CD4-positive, CD25-positive, alpha-beta regulatory T cell (primary cell): ENCODE data around the gene MON1B. TPM values are rescaled to one million over a fixed set of nuclear protein-coding genes. Genes with fewer than 3 reads are reported as not detected.

Source experiments
- ATAC-seq, 2 donors: fragments of 150-1000 bp; cut with Tn5 transposase; one replicate each; pipeline ENCODE4 v1.10.0; 2021; ENCODE audit warnings: low read depth in 2 of 2, moderate number of reproducible peaks in 2 of 2, moderate library complexity in 1 of 2
- DNase-seq, 3 donors: peaks; one replicate each; pipeline versions ENCODE4 v3.0.0 to v3.0.0-alpha.2; 2012 to 2022; ENCODE audit warnings: mixed read lengths in 1 of 3
- H3K27ac ChIP-seq: one replicate; pipeline ENCODE4 v1.7.0; 2013; ENCODE audit warnings: mild to moderate bottlenecking, low read length; ENCODE audit not compliant: insufficient read depth, poor library complexity, severe bottlenecking
- H3K27me3 ChIP-seq: one replicate; pipeline ENCODE4 v1.7.0; 2013; ENCODE audit warnings: low read length; ENCODE audit not compliant: control insufficient read depth, insufficient read depth
- H3K36me3 ChIP-seq: one replicate; pipeline ENCODE4 v1.7.0; 2013; ENCODE audit warnings: mild to moderate bottlenecking, low read length, moderate library complexity; ENCODE audit not compliant: control insufficient read depth, insufficient read depth
- H3K4me1 ChIP-seq: 2 replicates; pipeline ENCODE4 v1.7.0; 2013; ENCODE audit warnings: mild to moderate bottlenecking, low read length; ENCODE audit not compliant: insufficient read depth, control insufficient read depth, poor library complexity, severe bottlenecking
- H3K4me3 ChIP-seq: one replicate; pipeline ENCODE4 v1.7.0; 2013; ENCODE audit warnings: low read depth, mild to moderate bottlenecking, low read length, moderate library complexity
- H3K9me3 ChIP-seq, 2 experiments: 1 replicate in 1 of 2; 2 replicates in 1 of 2; pipeline ENCODE4 v1.7.0; 2013; ENCODE audit warnings: low read length in 2 of 2, mild to moderate bottlenecking in 1 of 2, moderate library complexity in 1 of 2; ENCODE audit not compliant: control insufficient read depth in 2 of 2
- H3K27ac Mint-ChIP-seq, 3 donors: one replicate each; pipeline ENCODE4 v1.8.0; 2020 to 2022; ENCODE audit warnings: mild to moderate bottlenecking in 3 of 3, mixed read lengths in 3 of 3, moderate library complexity in 2 of 3
- H3K27me3 Mint-ChIP-seq: one replicate; pipeline ENCODE4 v1.8.0; 2022; ENCODE audit warnings: mild to moderate bottlenecking, mixed read lengths
- H3K36me3 Mint-ChIP-seq: one replicate; pipeline ENCODE4 v1.8.0; 2020; ENCODE audit warnings: mixed read lengths
- H3K4me1 Mint-ChIP-seq, 4 donors: one replicate each; pipeline ENCODE4 v1.8.0; 2020 to 2022; ENCODE audit warnings: mixed read lengths in 4 of 4, mild to moderate bottlenecking in 1 of 4
- H3K4me3 Mint-ChIP-seq, 4 donors: one replicate each; pipeline ENCODE4 v1.8.0; 2020 to 2022; ENCODE audit warnings: mild to moderate bottlenecking in 4 of 4, mixed read lengths in 4 of 4, moderate library complexity in 3 of 4
- H3K9me3 Mint-ChIP-seq, 7 donors: one replicate each; pipeline ENCODE4 v1.8.0; 2020 to 2022; ENCODE audit warnings: mixed read lengths in 7 of 7, mild to moderate bottlenecking in 3 of 7, moderate library complexity in 2 of 7
- polyA plus RNA-seq, 4 donors: library from polyadenylated mRNA; unstranded; fragments of 300-500 nt; fragmentation: Illumina TruSeq; gene quantifications; one replicate each; pipeline ENCODE4 v1.2.3, GENCODE V29; 2021
- total RNA-seq: library from RNA; stranded (reverse); gene quantifications from one replicate; pipeline ENCODE4 v1.2.3, GENCODE V29; 2022

MON1B gene
- total and polyA plus RNA-seq, 5 donors from 2014 or later, result 40.2 to 75.8 (median 47.1) TPM

DNA sequence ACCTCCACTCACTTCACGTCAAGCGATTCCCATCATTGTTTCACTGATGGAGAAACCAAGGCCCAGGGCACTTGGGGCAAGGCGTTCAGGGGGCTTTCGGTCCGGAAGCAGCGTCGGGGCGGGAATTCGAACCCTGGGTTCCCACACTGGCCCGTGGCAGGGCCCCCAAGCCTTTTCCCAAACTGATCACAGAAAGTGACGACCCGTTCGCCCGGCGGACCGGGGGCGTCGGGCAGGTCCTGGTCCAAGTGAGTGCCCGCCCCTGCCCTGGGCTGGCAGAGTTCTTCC, 856 bp upstream of the MON1B start:
- Mint-ChIP-seq H3K4me3 (peak overlapping the region; percentile 94 to 99 (median 98)), H3K27me3 (peaks cover 21% of the 10 kb centered on the region), H3K9me3 (peaks cover 0 to 2% (median 0%) of the 10 kb centered on the region in 7 donors), H3K4me1 (peaks cover 14 to 51% (median 41%) of the 10 kb centered on the region in 4 donors), H3K27ac (peak overlapping the region; percentile 99 to 100 (median 99)), H3K36me3 (peaks cover 28% of the 10 kb centered on the region)
- peaks cover 14% of the 10 kb centered on the region for H3K36me3 ChIP-seq
- peak overlapping the region; percentile 98 for H3K27ac ChIP-seq
- no peak for ATAC-seq
- peaks cover 2% of the 10 kb centered on the region for H3K27me3 ChIP-seq
- H3K4me3 ChIP-seq, result peak overlapping the region; percentile 98
- no peaks in the 10 kb centered on the region for H3K9me3 ChIP-seq
- no peak for DNase-seq
- H3K4me1 ChIP-seq, result peaks cover 32% of the 10 kb centered on the region

DNA sequence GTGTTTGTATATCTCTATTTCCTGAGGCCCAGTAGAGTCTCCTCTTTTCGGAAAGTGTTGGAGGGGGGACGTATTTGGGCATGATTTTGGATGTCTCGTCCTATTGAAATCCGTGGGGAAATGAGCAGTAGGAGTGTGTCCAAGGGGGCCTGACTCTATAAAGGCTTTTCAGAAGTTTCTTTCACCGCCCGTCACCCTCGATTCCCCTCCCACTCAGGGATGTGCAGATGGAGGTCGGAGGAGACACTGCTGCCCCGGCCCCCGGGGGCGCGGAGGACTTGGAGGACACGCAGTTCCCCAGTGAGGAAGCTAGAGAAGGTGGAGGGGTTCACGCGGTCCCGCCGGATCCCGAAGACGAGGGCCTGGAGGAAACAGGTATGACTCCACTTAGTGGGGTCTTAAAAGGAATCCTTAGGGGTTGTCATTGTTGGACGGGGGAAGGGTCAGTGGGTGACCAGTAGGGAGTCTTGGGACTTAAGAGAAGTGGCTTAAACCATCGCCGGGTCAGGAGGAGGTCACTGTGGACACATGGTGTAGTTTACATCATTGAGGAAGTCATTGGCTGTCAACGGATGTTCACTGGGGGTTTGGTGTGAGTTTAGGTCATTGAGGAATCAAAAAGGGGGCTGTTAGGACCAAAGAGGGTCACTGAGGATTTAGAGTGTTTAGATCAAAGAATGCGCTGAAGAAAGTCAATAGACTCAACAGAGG, 424 bp downstream of the MON1B start:
- Mint-ChIP-seq H3K36me3 (peaks cover 28% of the 10 kb centered on the region), H3K4me3 (peak overlapping the region; percentile 94 to 99 (median 98)), H3K9me3 (no peaks in the 10 kb centered on the region), H3K27ac (peak overlapping the region; percentile 99 to 100 (median 99)), H3K4me1 (peaks cover 14 to 57% (median 41%) of the 10 kb centered on the region in 4 donors), H3K27me3 (peaks cover 13% of the 10 kb centered on the region)
- no peak for ATAC-seq
- Histone ChIP-seq H3K27ac (peak overlapping the region; percentile 98), H3K4me3 (peak overlapping the region; percentile 98), H3K9me3 (no peaks in the 10 kb centered on the region), H3K4me1 (peaks cover 32% of the 10 kb centered on the region), H3K27me3 (no peaks in the 10 kb centered on the region), H3K36me3 (peaks cover 26% of the 10 kb centered on the region)
- DNase-seq, result peak in 2 of 3 donors; percentile 21 to 66

DNA sequence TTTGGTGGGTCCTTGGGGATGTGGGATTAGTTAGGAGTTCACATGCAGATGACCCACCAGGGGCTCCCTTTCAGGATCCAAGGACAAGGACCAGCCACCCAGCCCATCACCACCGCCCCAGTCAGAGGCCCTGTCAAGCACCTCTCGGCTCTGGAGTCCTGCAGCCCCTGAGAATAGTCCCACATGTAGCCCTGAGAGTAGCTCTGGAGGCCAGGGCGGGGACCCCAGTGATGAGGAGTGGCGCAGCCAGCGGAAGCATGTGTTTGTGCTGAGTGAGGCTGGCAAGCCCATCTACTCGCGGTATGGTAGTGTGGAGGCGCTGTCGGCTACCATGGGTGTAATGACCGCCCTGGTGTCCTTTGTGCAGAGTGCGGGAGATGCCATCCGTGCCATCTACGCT, 2.4 kb downstream of the MON1B start:
- no peak overlapping the region for H3K27ac ChIP-seq
- Mint-ChIP-seq H3K9me3 (no peaks in the 10 kb centered on the region), H3K36me3 (peaks cover 37% of the 10 kb centered on the region), H3K27me3 (peaks cover 6% of the 10 kb centered on the region), H3K27ac (peak overlapping the region in 2 of 3 donors; percentile 78 to 99), H3K4me3 (peak overlapping the region in 3 of 4 donors; percentile 15 to 94 (median 51)), H3K4me1 (peaks cover 14 to 57% (median 41%) of the 10 kb centered on the region in 4 donors)
- no peak for DNase-seq
- H3K9me3 ChIP-seq, result no peaks in the 10 kb centered on the region
- H3K27me3 ChIP-seq, result no peaks in the 10 kb centered on the region
- H3K4me1 ChIP-seq, result peaks cover 32% of the 10 kb centered on the region
- no peak for ATAC-seq
- H3K36me3 ChIP-seq, result peaks cover 44% of the 10 kb centered on the region
- H3K4me3 ChIP-seq, result peak overlapping the region; percentile 98

DNA sequence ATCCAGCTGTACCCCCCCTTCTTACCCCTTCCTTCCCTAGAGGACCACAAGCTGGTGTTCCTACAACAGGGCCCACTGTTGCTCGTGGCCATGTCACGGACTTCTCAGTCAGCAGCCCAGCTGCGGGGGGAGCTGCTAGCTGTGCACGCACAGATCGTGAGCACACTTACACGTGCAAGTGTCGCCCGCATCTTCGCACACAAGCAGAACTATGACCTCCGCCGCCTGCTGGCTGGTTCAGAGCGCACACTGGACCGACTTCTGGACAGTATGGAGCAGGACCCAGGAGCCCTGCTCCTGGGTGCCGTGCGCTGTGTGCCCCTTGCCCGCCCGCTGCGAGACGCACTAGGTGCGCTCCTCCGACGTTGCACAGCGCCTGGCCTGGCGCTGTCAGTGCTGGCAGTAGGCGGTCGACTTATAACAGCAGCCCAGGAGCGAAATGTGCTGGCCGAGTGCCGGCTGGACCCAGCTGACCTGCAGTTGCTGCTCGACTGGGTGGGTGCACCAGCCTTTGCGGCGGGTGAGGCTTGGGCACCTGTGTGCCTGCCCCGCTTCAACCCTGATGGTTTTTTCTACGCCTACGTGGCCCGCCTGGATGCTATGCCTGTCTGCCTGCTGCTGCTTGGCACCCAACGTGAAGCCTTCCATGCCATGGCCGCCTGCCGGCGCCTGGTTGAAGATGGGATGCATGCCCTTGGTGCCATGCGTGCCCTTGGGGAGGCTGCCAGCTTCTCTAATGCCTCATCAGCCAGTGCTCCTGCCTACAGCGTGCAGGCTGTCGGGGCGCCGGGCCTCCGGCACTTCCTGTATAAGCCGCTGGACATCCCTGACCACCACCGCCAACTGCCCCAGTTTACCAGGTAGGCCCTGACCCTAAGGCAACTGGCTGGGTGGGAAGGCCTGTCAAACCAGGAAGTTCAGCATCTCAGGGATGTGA, 3.6 kb downstream of the MON1B start:
- Histone ChIP-seq H3K4me3 (no peak overlapping the region), H3K4me1 (peaks cover 32% of the 10 kb centered on the region), H3K27me3 (no peaks in the 10 kb centered on the region), H3K36me3 (peaks cover 53% of the 10 kb centered on the region), H3K9me3 (no peaks in the 10 kb centered on the region), H3K27ac (no peak overlapping the region)
- DNase-seq (no peak), ATAC-seq (no peak)
- Mint-ChIP-seq H3K27ac (peak overlapping the region in 1 of 3 donors; percentile 84), H3K4me1 (peaks cover 14 to 47% (median 34%) of the 10 kb centered on the region in 4 donors), H3K27me3 (peaks cover 6% of the 10 kb centered on the region), H3K4me3 (peak overlapping the region in 3 of 4 donors; percentile 6 to 94 (median 71)), H3K9me3 (no peaks in the 10 kb centered on the region), H3K36me3 (peaks cover 39% of the 10 kb centered on the region)

DNA sequence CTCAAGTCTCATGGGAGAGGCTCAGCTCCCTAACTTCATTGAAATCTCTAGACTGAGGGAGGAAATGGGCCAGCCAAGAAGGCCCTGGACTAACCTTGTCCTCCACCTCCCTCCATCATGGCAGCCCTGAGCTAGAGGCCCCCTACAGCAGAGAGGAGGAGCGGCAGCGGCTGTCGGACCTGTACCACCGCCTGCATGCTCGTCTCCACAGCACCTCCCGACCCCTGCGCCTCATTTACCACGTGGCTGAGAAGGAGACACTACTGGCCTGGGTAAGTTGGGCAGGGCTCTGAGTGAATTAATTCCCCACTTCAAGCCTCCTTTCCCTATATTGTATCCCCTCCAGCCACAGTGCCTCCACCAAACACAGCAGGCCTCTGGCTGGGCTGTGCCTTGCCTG, 4.4 kb downstream of the MON1B start:
- Histone ChIP-seq H3K4me1 (peaks cover 25% of the 10 kb centered on the region), H3K9me3 (no peaks in the 10 kb centered on the region), H3K27ac (no peak overlapping the region), H3K4me3 (no peak overlapping the region), H3K36me3 (peaks cover 55% of the 10 kb centered on the region), H3K27me3 (no peaks in the 10 kb centered on the region)
- ATAC-seq (no peak), DNase-seq (no peak)
- no peaks in the 10 kb centered on the region for H3K9me3 Mint-ChIP-seq
- no peak overlapping the region for H3K27ac Mint-ChIP-seq
- H3K27me3 Mint-ChIP-seq, result peaks cover 6% of the 10 kb centered on the region
- H3K36me3 Mint-ChIP-seq, result peaks cover 39% of the 10 kb centered on the region
- peaks cover 14 to 46% (median 33%) of the 10 kb centered on the region in 4 donors for H3K4me1 Mint-ChIP-seq
- H3K4me3 Mint-ChIP-seq, result peak overlapping the region in 2 of 4 donors; percentile 6 to 29

DNA sequence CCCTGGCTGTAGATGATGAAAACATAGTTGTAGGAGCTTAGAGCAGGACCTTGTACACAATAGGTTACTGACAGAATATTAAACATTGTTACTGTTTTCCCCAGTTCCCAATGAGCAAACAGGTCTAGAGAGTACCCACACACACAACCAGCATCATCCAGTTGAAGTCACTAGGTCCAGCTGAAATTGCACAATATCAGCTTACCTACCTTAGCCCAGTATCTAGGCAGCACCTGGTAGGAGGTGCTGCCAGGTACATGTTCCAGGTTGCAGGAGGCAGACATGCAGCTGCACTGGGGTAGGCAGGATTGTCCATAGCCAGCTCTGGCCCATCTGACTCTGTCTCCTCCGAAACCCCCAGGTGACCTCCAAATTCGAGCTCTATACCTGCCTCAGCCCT, 6.8 kb downstream of the MON1B start:
- peak overlapping the region in 2 of 4 donors; percentile 4 to 49 for H3K4me3 Mint-ChIP-seq
- ATAC-seq (no peak), DNase-seq (no peak)
- H3K36me3 Mint-ChIP-seq, result peaks cover 26% of the 10 kb centered on the region
- peaks cover 4 to 27% (median 13%) of the 10 kb centered on the region in 4 donors for H3K4me1 Mint-ChIP-seq
- H3K27ac Mint-ChIP-seq, result no peak overlapping the region
- Histone ChIP-seq H3K4me3 (no peak overlapping the region), H3K36me3 (peaks cover 59% of the 10 kb centered on the region), H3K9me3 (no peaks in the 10 kb centered on the region), H3K27me3 (no peaks in the 10 kb centered on the region), H3K4me1 (peaks cover 9% of the 10 kb centered on the region), H3K27ac (no peak overlapping the region)
- H3K9me3 Mint-ChIP-seq, result no peaks in the 10 kb centered on the region
- H3K27me3 Mint-ChIP-seq, result no peaks in the 10 kb centered on the region

DNA sequence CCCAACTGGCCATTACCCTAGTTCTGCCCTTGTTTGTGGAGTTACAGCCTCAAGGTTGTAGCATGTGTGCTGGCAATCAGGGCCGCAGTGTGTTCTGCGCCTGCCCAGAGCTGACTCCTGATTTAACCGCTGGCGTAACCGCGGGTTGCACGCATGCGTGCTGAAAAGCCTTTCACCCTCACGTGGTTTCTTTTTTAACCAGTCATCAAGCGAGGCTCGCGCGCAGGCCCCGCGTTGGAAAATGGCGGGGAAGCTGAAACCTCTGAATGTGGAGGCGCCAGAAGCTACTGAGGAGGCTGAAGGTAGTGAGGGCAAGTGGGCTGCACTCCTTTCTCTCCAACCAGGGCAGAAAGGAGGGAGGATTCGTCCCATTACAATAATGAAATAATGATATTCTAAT, 8.2 kb downstream of the MON1B start, which contains the start of gene SYCE1L:
SYCE1L (plus strand) TSS at position 198 of the 400 bp plus-strand sequence; CDS start at position 242, 44 bp downstream.
- Histone ChIP-seq H3K9me3 (no peaks in the 10 kb centered on the region), H3K36me3 (peaks cover 53% of the 10 kb centered on the region), H3K27ac (no peak within 1 kb of the TSS), H3K4me3 (no peak within 1 kb of the TSS), H3K4me1 (no peaks in the 10 kb centered on the region), H3K27me3 (no peaks in the 10 kb centered on the region)
- Mint-ChIP-seq H3K4me3 (peak within 1 kb of the TSS in 1 of 4 donors; percentile 29), H3K27ac (no peak within 1 kb of the TSS), H3K36me3 (peaks cover 12% of the 10 kb centered on the region), H3K9me3 (no peaks in the 10 kb centered on the region), H3K27me3 (no peaks in the 10 kb centered on the region), H3K4me1 (peaks cover 0 to 13% (median 3%) of the 10 kb centered on the region in 4 donors)
- ATAC-seq, result no peak
- DNase-seq, result no peak
